Heart left ventricle (tissue), 16 donors: Measurements from ENCODE around the gene PRKCA. TPM values are rescaled to one million over a fixed set of nuclear protein-coding genes. Genes with fewer than 3 reads are reported as not detected.

Experiments used
- ATAC-seq, 4 donors: fragments of 200-7000 bp; cut with Tn5 transposase; one replicate each; pipeline ENCODE4 v1.9.1; 2020 to 2022; ENCODE audit warnings: moderate library complexity in 4 of 4, mild to moderate bottlenecking in 3 of 4, moderate number of reproducible peaks in 1 of 4
- DNase-seq, 5 donors: peaks; one replicate each; pipeline ENCODE4 v3.0.0-alpha.2; 2020
- H3K27ac ChIP-seq, 12 donors: fragments of 200-600 bp; sonication (generic) in 4 of 12; one replicate each; pipeline versions ENCODE4 v1.5.0 to v1.8.0; 2016 to 2022; ENCODE audit warnings: mild to moderate bottlenecking in 2 of 12
- H3K27me3 ChIP-seq, 9 donors: fragments of 200-600 bp; sonication (generic) in 2 of 9; one replicate each; pipeline versions ENCODE4 v1.5.1 to v1.8.0; 2016 to 2022; ENCODE audit warnings: mild to moderate bottlenecking in 3 of 9
- H3K36me3 ChIP-seq, 9 donors: fragments of 200-600 bp; sonication (generic) in 2 of 9; one replicate each; pipeline versions ENCODE4 v1.5.0 to v1.8.0; 2018 to 2022; ENCODE audit warnings: mild to moderate bottlenecking in 2 of 9
- H3K4me1 ChIP-seq, 12 donors: fragments of 200-600 bp; sonication (generic) in 4 of 12; one replicate each; pipeline versions ENCODE4 v1.5.0 to v1.8.0; 2016 to 2022; ENCODE audit warnings: mild to moderate bottlenecking in 3 of 12
- H3K4me3 ChIP-seq, 12 donors: fragments of 200-600 bp; sonication (generic) in 4 of 12; one replicate each; pipeline versions ENCODE4 v1.5.0 to v1.8.0; 2017 to 2022; ENCODE audit warnings: mild to moderate bottlenecking in 9 of 12, moderate library complexity in 4 of 12
- H3K9me3 ChIP-seq, 12 donors: fragments of 200-600 bp; sonication (generic) in 4 of 12; one replicate each; pipeline versions ENCODE4 v1.5.0 to v1.8.0; 2016 to 2022; ENCODE audit warnings: mild to moderate bottlenecking in 1 of 12
- CTCF ChIP-seq, 12 donors: fragments of 200-600 bp; sonication (generic) in 4 of 12; IDR thresholded peaks; one replicate each; pipeline versions ENCODE4 v1.5.0 to v1.8.0; 2018 to 2022; ENCODE audit warnings: antibody characterized with exemption in 12 of 12, mild to moderate bottlenecking in 5 of 12
- POLR2A ChIP-seq, 2 donors: fragments of 450-650 bp; IDR thresholded peaks; one replicate each; pipeline ENCODE4 v1.6.1; 2017; ENCODE audit warnings: antibody characterized with exemption in 2 of 2, mild to moderate bottlenecking in 2 of 2, moderate library complexity in 2 of 2
- WGBS, 4 donors: extraction: QIAGEN DNeasy Blood & Tissue Kit in 2 of 4; methylation state at CpG; one replicate each; pipeline versions ENCODE4 v1.1.5 to v1.1.7; 2013 to 2018; 5-methylcytosine and 5-hydroxymethylcytosine counted together
- intact Hi-C, 10 donors: fragments of 100-400 bp; cut with DNase I; formaldehyde crosslinking; loops; one replicate each; pipeline versions ENCODE4 v1.11.1 to v1.14.2; 2022
- polyA plus RNA-seq, 2 donors: library from polyadenylated mRNA; stranded (reverse); fragments of 200-250 nt; gene quantifications; one replicate each; pipeline ENCODE4 v1.2.3, GENCODE V29; 2013
- total RNA-seq, 9 donors: library from RNA; depleted of rRNA in 2 of 9; stranded (reverse); fragments of >200 nt in 2 of 9; fragmentation: NEBNext Ultra II Directional in 3 of 9; extraction: Animal tissue kit (Norgen Biotek cat#: 25700) in 3 of 9; gene quantifications; one replicate each; pipeline versions ENCODE4 v1.1.0 to v1.2.4, GENCODE V29; 2016 to 2023
- donor health status: ischemic (EF 13 %, LVEDD 7.1; RV severe dilation, severe dysfunction).
- donor health status: healthy with polysubstance abuse.
- donor health status: DM: no; HTN: yes; CAD: no.
- donor health status: DM: no; HTN: no; CAD: no.
- donor health status: ischemic (EF 25% LVEDD 6.9; RV normal size, moderate dysfunction).
- donor health status: ischemic (EF 25% LVEDD 5.7; RV mildly dilated, moderate dysfunction).
- donor health status: healthy.
- donor health status: DM: yes; HTN: yes; CAD: no.
- donor health status: ischemic (EF 35%, LVEDD 5.7; RV mildly dilated, moderate dysfunction).
- donor health status: nonischemic (EF 11% LVEDD 7.7; RV severe dilation, severe dysfunction).
- donor health status: DM: yes; HTN: yes; CAD: no.
- donor health status: PGD.
- donor health status: ischemic (EF 29% LVEDD 5.4; RV normal size, mild dysfunction).
- donor health status: nonischemic (EF 23%, LVEDD 6.1; RV moderate dilation, normal function).

PRKCA gene
- total and polyA plus RNA-seq, 11 donors = 3.4 to 26.8 (median 11.4) TPM

- DNase-seq (no peak), ATAC-seq (no peak)
- Histone ChIP-seq H3K4me3 (no peak overlapping the region), H3K27me3 (no peaks in the 10 kb centered on the region), H3K36me3 (no peaks in the 10 kb centered on the region), H3K27ac (no peak overlapping the region), H3K4me1 (no peaks in the 10 kb centered on the region), H3K9me3 (no peaks in the 10 kb centered on the region)
- TF ChIP-seq CTCF (IDR thresholded peaks at IDR 0.05) (no peak), POLR2A (IDR thresholded peaks at IDR 0.05) (no peak)
- intact Hi-C loops = no loop called here
- WGBS, 4 donors = 87 to 93% (median 89%) methylated on average over 7 of the region's 7 CpGs
These were observed 478.7 kb downstream of the PRKCA start for GRCh38 chr17:66781135-66781534.

- H3K4me3 ChIP-seq = no peak overlapping the region
- intact Hi-C loops = no loop called here
- H3K4me1 ChIP-seq = peaks cover 0 to 7% (median 0%) of the 10 kb centered on the region in 12 donors
- DNase-seq (no peak), ATAC-seq (no peak)
- no peak for TF ChIP-seq CTCF (IDR thresholded peaks at IDR 0.05)
- TF ChIP-seq POLR2A (IDR thresholded peaks at IDR 0.05) = no peak
- no peak overlapping the region for H3K27ac ChIP-seq
- H3K9me3 ChIP-seq = no peaks in the 10 kb centered on the region
- no peaks in the 10 kb centered on the region for H3K36me3 ChIP-seq
- WGBS, 4 donors = 81 to 89% (median 89%) methylated on average over 8 to 9 of the region's 9 CpGs
- H3K27me3 ChIP-seq = no peaks in the 10 kb centered on the region
These were observed 480.4 kb downstream of the PRKCA start for GRCh38 chr17:66782851-66783250.

- Histone ChIP-seq H3K4me1 (peaks cover 0 to 9% (median 0%) of the 10 kb centered on the region in 12 donors), H3K9me3 (no peaks in the 10 kb centered on the region), H3K36me3 (no peaks in the 10 kb centered on the region), H3K27me3 (no peaks in the 10 kb centered on the region), H3K27ac (no peak overlapping the region), H3K4me3 (no peak overlapping the region)
- DNase-seq = no peak
- intact Hi-C loops = no loop called here
- 89 to 93% (median 92%) methylated on average over 13 to 17 of the region's 17 CpGs for WGBS, 4 donors
- TF ChIP-seq CTCF (IDR thresholded peaks at IDR 0.05) (no peak), POLR2A (IDR thresholded peaks at IDR 0.05) (no peak)
- no peak for ATAC-seq
These were observed 481.4 kb downstream of the PRKCA start for GRCh38 chr17:66783656-66784381.

GRCh38 chr17:66784621-66785364 lies 482.4 kb downstream of the PRKCA start:
- no peak for TF ChIP-seq POLR2A (IDR thresholded peaks at IDR 0.05)
- Histone ChIP-seq H3K27me3 (no peaks in the 10 kb centered on the region), H3K27ac (no peak overlapping the region), H3K4me3 (no peak overlapping the region), H3K9me3 (no peaks in the 10 kb centered on the region), H3K36me3 (no peaks in the 10 kb centered on the region), H3K4me1 (peaks cover 0 to 17% (median 4%) of the 10 kb centered on the region in 12 donors)
- ATAC-seq = no peak
- WGBS, 4 donors = 82 to 88% (median 85%) methylated on average over 11 of the region's 11 CpGs
- DNase-seq = no peak
- intact Hi-C loops = no loop called here
